Heart left ventricle (tissue), 16 donors: ENCODE results near the gene KDM7A. TPM values are rescaled to one million over a fixed set of nuclear protein-coding genes. Genes with fewer than 3 reads are reported as not detected.

Experiments used
- ATAC-seq, 4 donors: fragments of 200-7000 bp; cut with Tn5 transposase; one replicate each; pipeline ENCODE4 v1.9.1; 2020 to 2022; ENCODE audit warnings: moderate library complexity in 4 of 4, mild to moderate bottlenecking in 3 of 4, moderate number of reproducible peaks in 1 of 4
- DNase-seq, 5 donors: peaks; one replicate each; pipeline ENCODE4 v3.0.0-alpha.2; 2020
- H3K27ac ChIP-seq, 12 donors: fragments of 200-600 bp; sonication (generic) in 4 of 12; one replicate each; pipeline versions ENCODE4 v1.5.0 to v1.8.0; 2016 to 2022; ENCODE audit warnings: mild to moderate bottlenecking in 2 of 12
- H3K27me3 ChIP-seq, 9 donors: fragments of 200-600 bp; sonication (generic) in 2 of 9; one replicate each; pipeline versions ENCODE4 v1.5.1 to v1.8.0; 2016 to 2022; ENCODE audit warnings: mild to moderate bottlenecking in 3 of 9
- H3K36me3 ChIP-seq, 9 donors: fragments of 200-600 bp; sonication (generic) in 2 of 9; one replicate each; pipeline versions ENCODE4 v1.5.0 to v1.8.0; 2018 to 2022; ENCODE audit warnings: mild to moderate bottlenecking in 2 of 9
- H3K4me1 ChIP-seq, 12 donors: fragments of 200-600 bp; sonication (generic) in 4 of 12; one replicate each; pipeline versions ENCODE4 v1.5.0 to v1.8.0; 2016 to 2022; ENCODE audit warnings: mild to moderate bottlenecking in 3 of 12
- H3K4me3 ChIP-seq, 12 donors: fragments of 200-600 bp; sonication (generic) in 4 of 12; one replicate each; pipeline versions ENCODE4 v1.5.0 to v1.8.0; 2017 to 2022; ENCODE audit warnings: mild to moderate bottlenecking in 9 of 12, moderate library complexity in 4 of 12
- H3K9me3 ChIP-seq, 12 donors: fragments of 200-600 bp; sonication (generic) in 4 of 12; one replicate each; pipeline versions ENCODE4 v1.5.0 to v1.8.0; 2016 to 2022; ENCODE audit warnings: mild to moderate bottlenecking in 1 of 12
- POLR2A ChIP-seq, 2 donors: fragments of 450-650 bp; IDR thresholded peaks; one replicate each; pipeline ENCODE4 v1.6.1; 2017; ENCODE audit warnings: antibody characterized with exemption in 2 of 2, mild to moderate bottlenecking in 2 of 2, moderate library complexity in 2 of 2
- WGBS, 4 donors: extraction: QIAGEN DNeasy Blood & Tissue Kit in 2 of 4; methylation state at CpG; one replicate each; pipeline versions ENCODE4 v1.1.5 to v1.1.7; 2013 to 2018; 5-methylcytosine and 5-hydroxymethylcytosine counted together
- intact Hi-C, 10 donors: fragments of 100-400 bp; cut with DNase I; formaldehyde crosslinking; loops; one replicate each; pipeline versions ENCODE4 v1.11.1 to v1.14.2; 2022
- polyA plus RNA-seq, 2 donors: library from polyadenylated mRNA; stranded (reverse); fragments of 200-250 nt; gene quantifications; one replicate each; pipeline ENCODE4 v1.2.3, GENCODE V29; 2013
- total RNA-seq, 9 donors: library from RNA; depleted of rRNA in 2 of 9; stranded (reverse); fragments of >200 nt in 2 of 9; fragmentation: NEBNext Ultra II Directional in 3 of 9; extraction: Animal tissue kit (Norgen Biotek cat#: 25700) in 3 of 9; gene quantifications; one replicate each; pipeline versions ENCODE4 v1.1.0 to v1.2.4, GENCODE V29; 2016 to 2023
- TF ChIP-seq, protein P1 (sequence below), 12 donors: fragments of 200-600 bp; sonication (generic) in 4 of 12; IDR thresholded peaks; one replicate each; pipeline versions ENCODE4 v1.5.0 to v1.8.0; 2018 to 2022; ENCODE audit warnings: antibody characterized with exemption in 12 of 12, mild to moderate bottlenecking in 5 of 12
- donor health status: ischemic (EF 13 %, LVEDD 7.1; RV severe dilation, severe dysfunction).
- donor health status: healthy with polysubstance abuse.
- donor health status: DM: no; HTN: yes; CAD: no.
- donor health status: DM: no; HTN: no; CAD: no.
- donor health status: ischemic (EF 25% LVEDD 6.9; RV normal size, moderate dysfunction).
- donor health status: ischemic (EF 25% LVEDD 5.7; RV mildly dilated, moderate dysfunction).
- donor health status: healthy.
- donor health status: DM: yes; HTN: yes; CAD: no.
- donor health status: ischemic (EF 35%, LVEDD 5.7; RV mildly dilated, moderate dysfunction).
- donor health status: nonischemic (EF 11% LVEDD 7.7; RV severe dilation, severe dysfunction).
- donor health status: DM: yes; HTN: yes; CAD: no.
- donor health status: PGD.
- donor health status: ischemic (EF 29% LVEDD 5.4; RV normal size, mild dysfunction).
- donor health status: nonischemic (EF 23%, LVEDD 6.1; RV moderate dilation, normal function).

Gene KDM7A
- total and polyA plus RNA-seq, 11 donors: 3.0 to 18.7 (median 9.1) TPM

DNA sequence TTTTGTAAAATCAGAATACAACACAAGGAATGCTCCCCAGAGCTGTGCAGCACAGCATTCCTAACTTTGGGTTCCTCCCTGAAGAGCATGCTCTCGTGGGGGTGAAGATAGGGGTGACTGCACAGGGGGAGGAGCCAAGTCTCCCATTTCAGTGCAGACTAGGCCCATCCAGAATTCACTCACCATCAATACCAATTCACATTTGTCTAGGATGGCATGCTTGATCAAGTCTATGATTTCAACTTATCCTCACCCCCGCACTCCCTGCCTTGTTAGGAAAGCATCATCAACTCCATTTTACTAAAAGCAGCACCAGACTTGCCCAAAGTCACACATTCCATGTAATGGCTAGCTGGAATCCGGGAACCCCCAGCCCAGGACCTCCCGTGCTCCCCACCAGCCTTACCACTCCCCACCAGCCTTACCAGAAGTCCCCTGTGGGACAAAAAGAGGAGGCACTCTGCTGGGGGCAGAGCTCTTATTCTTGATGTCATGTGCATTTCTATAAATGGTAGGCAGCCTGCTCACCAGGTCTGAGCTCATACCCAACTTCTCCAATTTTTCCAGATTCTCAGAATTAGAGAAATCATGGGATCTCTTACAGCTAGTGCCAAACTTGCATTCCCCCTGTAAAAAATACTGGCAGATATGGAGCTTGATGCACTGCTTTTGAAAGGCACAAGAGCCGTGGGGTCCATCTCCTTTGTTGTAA lies 120.2 kb downstream of the KDM7A start:
- H3K36me3 ChIP-seq: peaks cover 0 to 56% (median 32%) of the 10 kb centered on the region in 9 donors
- H3K4me3 ChIP-seq: no peak overlapping the region
- no peaks in the 10 kb centered on the region for H3K9me3 ChIP-seq
- peaks cover 7 to 81% (median 29%) of the 10 kb centered on the region in 12 donors for H3K4me1 ChIP-seq
- 91 to 95% (median 94%) methylated on average over 5 of the region's 5 CpGs for WGBS, 4 donors
- H3K27ac ChIP-seq: peak overlapping the region in 1 of 12 donors; percentile 78
- no peaks in the 10 kb centered on the region for H3K27me3 ChIP-seq
- ATAC-seq (no peak), DNase-seq (no peak)
- TF ChIP-seq, protein P1, sequence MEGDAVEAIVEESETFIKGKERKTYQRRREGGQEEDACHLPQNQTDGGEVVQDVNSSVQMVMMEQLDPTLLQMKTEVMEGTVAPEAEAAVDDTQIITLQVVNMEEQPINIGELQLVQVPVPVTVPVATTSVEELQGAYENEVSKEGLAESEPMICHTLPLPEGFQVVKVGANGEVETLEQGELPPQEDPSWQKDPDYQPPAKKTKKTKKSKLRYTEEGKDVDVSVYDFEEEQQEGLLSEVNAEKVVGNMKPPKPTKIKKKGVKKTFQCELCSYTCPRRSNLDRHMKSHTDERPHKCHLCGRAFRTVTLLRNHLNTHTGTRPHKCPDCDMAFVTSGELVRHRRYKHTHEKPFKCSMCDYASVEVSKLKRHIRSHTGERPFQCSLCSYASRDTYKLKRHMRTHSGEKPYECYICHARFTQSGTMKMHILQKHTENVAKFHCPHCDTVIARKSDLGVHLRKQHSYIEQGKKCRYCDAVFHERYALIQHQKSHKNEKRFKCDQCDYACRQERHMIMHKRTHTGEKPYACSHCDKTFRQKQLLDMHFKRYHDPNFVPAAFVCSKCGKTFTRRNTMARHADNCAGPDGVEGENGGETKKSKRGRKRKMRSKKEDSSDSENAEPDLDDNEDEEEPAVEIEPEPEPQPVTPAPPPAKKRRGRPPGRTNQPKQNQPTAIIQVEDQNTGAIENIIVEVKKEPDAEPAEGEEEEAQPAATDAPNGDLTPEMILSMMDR (IDR thresholded peaks at IDR 0.05): no peak
- TF ChIP-seq POLR2A (IDR thresholded peaks at IDR 0.05): no peak
- intact Hi-C loops: no loop called here

DNA sequence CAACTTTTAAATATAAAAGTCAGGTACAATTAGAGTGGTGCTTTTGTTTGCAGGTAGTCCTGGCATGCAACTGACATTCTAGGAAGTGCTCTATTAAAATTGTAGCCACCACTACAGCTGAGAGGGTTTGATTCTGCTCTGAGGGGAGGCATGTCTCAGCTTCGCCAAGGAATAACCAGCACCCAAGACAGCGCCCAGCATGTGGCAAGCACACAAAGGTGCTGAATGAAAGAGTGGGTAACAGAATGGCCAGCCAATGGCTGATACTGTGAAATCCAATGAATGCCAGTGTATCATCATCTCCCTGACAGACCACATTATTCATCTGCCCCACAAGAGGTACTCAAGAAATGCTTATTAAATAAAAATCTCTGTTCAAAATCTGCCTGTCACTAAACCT lies 121.0 kb downstream of the KDM7A start:
- Histone ChIP-seq H3K27ac (no peak overlapping the region), H3K9me3 (no peaks in the 10 kb centered on the region), H3K36me3 (peaks cover 0 to 60% (median 32%) of the 10 kb centered on the region in 9 donors), H3K27me3 (no peaks in the 10 kb centered on the region), H3K4me3 (no peak overlapping the region), H3K4me1 (peaks cover 7 to 75% (median 21%) of the 10 kb centered on the region in 12 donors)
- ATAC-seq: no peak
- no peak for DNase-seq
- intact Hi-C loops: no loop called here
- 84 to 97% (median 94%) methylated on average over 2 of the region's 2 CpGs for WGBS, 4 donors
- TF ChIP-seq POLR2A (IDR thresholded peaks at IDR 0.05): no peak
- TF ChIP-seq, protein P1 (IDR thresholded peaks at IDR 0.05): no peak

DNA sequence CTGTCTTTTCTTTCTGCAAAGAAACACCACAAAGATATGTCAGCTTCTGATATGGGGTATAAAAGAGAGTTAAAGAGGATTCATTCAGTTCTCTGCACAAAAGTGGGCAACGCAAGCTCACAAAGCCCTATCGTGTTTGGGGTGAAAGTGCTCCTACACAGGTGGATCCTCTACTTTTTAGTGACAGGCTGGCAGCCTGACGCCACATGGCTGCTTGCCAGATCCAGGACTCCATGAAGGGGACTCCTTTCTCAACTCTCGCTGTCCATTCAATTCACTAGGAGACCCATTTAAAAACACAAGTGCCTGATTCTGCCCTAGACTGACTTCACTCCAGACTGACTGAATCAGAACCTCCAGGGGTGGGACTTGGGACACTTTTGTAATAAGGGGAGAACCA lies 122.0 kb downstream of the KDM7A start:
- ATAC-seq: no peak
- 64 to 86% (median 83%) methylated on average over 4 of the region's 4 CpGs for WGBS, 4 donors
- Histone ChIP-seq H3K27me3 (no peaks in the 10 kb centered on the region), H3K36me3 (peaks cover 0 to 60% (median 32%) of the 10 kb centered on the region in 9 donors), H3K4me3 (no peak overlapping the region), H3K27ac (peak overlapping the region in 1 of 12 donors; percentile 62), H3K9me3 (no peaks in the 10 kb centered on the region), H3K4me1 (peaks cover 0 to 67% (median 13%) of the 10 kb centered on the region in 12 donors)
- intact Hi-C loops: no loop called here
- TF ChIP-seq, protein P1 (IDR thresholded peaks at IDR 0.05): no peak
- TF ChIP-seq POLR2A (IDR thresholded peaks at IDR 0.05): no peak
- DNase-seq: no peak

DNA sequence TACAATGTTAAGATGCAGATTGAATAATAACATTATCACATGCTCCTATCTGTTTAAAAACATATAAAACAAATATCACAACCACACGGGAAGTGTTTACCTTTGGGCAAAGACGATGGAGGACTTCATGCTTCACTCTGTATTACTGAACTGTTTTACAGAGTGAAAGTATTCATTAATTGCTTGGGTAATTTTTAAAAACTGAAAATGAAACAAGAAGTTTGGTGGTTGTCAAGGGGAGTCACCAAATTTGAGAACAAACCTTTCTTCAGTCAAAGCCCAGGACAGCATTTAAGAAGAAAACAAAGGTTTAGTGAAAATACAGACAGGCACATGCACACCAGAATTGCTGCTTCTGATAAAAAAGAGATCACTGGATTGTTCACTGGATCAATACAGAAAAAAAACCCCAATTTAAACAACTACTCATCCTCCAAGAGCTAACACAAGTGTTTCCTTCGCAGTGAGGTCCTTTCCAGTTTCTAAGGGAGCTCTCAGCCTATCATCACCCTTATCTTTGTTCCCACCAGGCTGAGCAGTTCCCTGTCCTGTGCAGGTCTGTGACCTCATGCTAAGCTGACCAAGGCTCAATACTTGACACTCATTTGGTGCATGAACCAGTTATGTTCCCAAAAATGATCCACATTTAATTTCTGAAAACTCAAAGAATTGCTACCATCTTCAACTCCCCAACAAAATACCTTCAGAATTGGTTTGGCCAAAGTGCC lies 122.8 kb downstream of the KDM7A start:
- DNase-seq (no peak), ATAC-seq (no peak)
- no peaks in the 10 kb centered on the region for H3K9me3 ChIP-seq
- peaks cover 0 to 66% (median 32%) of the 10 kb centered on the region in 9 donors for H3K36me3 ChIP-seq
- 72 to 79% (median 78%) methylated on average over 3 of the region's 3 CpGs for WGBS, 4 donors
- intact Hi-C loops: no loop called here
- H3K4me1 ChIP-seq: peaks cover 0 to 67% (median 12%) of the 10 kb centered on the region in 12 donors
- TF ChIP-seq POLR2A (IDR thresholded peaks at IDR 0.05): no peak
- TF ChIP-seq, protein P1 (IDR thresholded peaks at IDR 0.05): no peak
- peak overlapping the region in 1 of 12 donors; percentile 62 for H3K27ac ChIP-seq
- H3K4me3 ChIP-seq: no peak overlapping the region
- no peaks in the 10 kb centered on the region for H3K27me3 ChIP-seq
